Tibial artery (tissue), 4 donors: Measurements from ENCODE around the gene HHLA2.
"Not testable (repeated sequence)": the region's sequence is repeated elsewhere in the genome, so short reads cannot be mapped to it uniquely, and the experiment has no call there.

Experiments
- DNase-seq, 2 donors: peaks; one replicate each; pipeline ENCODE4 v3.0.0-alpha.2; 2019
- H3K27ac ChIP-seq, 2 donors: fragments of 200-600 bp; sonication (generic) in 1 of 2; 1 replicate in 1 of 2; 2 replicates in 1 of 2; pipeline ENCODE4 v1.5.1; 2018 to 2019; ENCODE audit warnings: mild to moderate bottlenecking in 1 of 2
- H3K27me3 ChIP-seq, 2 donors: fragments of 200-600 bp; sonication (generic) in 1 of 2; one replicate each; pipeline versions ENCODE4 v1.5.1 to v1.6.0; 2016 to 2019
- H3K36me3 ChIP-seq, 3 donors: fragments of 200-600 bp; sonication (generic) in 2 of 3; one replicate each; pipeline ENCODE4 v1.5.1; 2016 to 2019; ENCODE audit warnings: mild to moderate bottlenecking in 2 of 3
- H3K4me1 ChIP-seq, 4 donors: fragments of 200-600 bp; sonication (generic) in 2 of 4; 1 replicate in 3 of 4; 2 replicates in 1 of 4; pipeline ENCODE4 v1.5.1; 2016 to 2019
- H3K4me3 ChIP-seq, 2 donors: fragments of 200-600 bp; sonication (generic) in 1 of 2; 1 replicate in 1 of 2; 2 replicates in 1 of 2; pipeline ENCODE4 v1.5.1; 2018 to 2019; ENCODE audit warnings: mild to moderate bottlenecking in 2 of 2
- H3K9me3 ChIP-seq, 3 donors: fragments of 200-600 bp; sonication (generic) in 1 of 3; one replicate each; pipeline ENCODE4 v1.5.1; 2016 to 2019
- intact Hi-C: fragments of 100-400 bp; cut with DNase I; formaldehyde crosslinking; loops from one replicate; pipeline ENCODE4 v1.15.0; 2023; ENCODE audit warnings: low total_unique reads
- TF ChIP-seq, protein P1 (sequence below), 2 experiments: fragments of 200-600 bp in 1 of 2; fragments of 450-650 bp in 1 of 2; IDR thresholded peaks; one replicate each; pipeline ENCODE4 v1.5.1; 2017 to 2019; ENCODE audit warnings: antibody characterized with exemption in 2 of 2, mild to moderate bottlenecking in 1 of 2, moderate library complexity in 1 of 2

The HHLA2 gene

DNA sequence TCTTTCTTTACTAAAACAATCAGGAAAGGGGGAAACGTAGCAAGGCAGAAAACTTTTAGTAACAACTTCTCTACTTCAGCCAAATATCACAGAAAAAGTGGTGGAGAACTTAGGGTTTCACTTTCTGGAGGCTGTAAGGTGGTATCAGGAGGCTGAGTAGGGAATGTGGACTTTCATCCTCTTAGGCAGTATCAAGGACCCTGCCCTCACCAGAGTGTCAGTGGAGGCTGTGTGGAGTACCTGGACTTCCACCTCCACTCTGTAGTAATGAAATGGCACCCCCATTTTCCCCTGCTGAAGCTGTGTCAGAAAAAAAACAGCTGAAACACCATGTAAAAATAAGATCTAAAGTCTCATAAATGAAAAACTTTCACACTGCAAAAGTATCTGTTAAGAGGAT, 11.2 kb upstream of the HHLA2 start:
- intact Hi-C loops: no loop called here
- Histone ChIP-seq H3K4me1 (no peaks in the 10 kb centered on the region), H3K36me3 (no peaks in the 10 kb centered on the region), H3K27ac (no peak overlapping the region), H3K27me3 (no peaks in the 10 kb centered on the region), H3K9me3 (peaks cover 0 to under 1% (median 0%) of the 10 kb centered on the region in 3 donors), H3K4me3 (no peak overlapping the region)
- DNase-seq: no peak
- TF ChIP-seq, protein P1, sequence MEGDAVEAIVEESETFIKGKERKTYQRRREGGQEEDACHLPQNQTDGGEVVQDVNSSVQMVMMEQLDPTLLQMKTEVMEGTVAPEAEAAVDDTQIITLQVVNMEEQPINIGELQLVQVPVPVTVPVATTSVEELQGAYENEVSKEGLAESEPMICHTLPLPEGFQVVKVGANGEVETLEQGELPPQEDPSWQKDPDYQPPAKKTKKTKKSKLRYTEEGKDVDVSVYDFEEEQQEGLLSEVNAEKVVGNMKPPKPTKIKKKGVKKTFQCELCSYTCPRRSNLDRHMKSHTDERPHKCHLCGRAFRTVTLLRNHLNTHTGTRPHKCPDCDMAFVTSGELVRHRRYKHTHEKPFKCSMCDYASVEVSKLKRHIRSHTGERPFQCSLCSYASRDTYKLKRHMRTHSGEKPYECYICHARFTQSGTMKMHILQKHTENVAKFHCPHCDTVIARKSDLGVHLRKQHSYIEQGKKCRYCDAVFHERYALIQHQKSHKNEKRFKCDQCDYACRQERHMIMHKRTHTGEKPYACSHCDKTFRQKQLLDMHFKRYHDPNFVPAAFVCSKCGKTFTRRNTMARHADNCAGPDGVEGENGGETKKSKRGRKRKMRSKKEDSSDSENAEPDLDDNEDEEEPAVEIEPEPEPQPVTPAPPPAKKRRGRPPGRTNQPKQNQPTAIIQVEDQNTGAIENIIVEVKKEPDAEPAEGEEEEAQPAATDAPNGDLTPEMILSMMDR (IDR thresholded peaks at IDR 0.05): no peak

DNA sequence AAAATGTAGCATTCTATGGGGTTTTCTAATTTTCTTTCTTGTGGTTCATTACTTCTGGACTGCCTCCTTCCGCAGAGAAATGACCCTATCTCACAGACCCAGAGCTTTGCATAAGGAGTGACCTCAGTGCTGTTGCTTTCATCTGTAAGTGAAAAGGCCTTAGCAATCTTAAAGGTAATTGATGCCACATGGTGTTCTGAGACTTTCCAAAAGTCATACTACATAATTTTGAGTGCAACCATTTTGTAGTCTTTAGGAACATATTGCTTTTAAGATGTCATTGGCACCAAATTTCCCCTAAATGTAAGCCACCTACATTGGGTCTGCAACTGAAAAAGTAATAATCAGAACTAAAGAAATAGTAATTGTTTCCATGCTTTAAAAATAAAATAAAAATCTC, 9.2 kb upstream of the HHLA2 start:
- H3K27me3 ChIP-seq: no peaks in the 10 kb centered on the region
- no peak for DNase-seq
- no peak overlapping the region for H3K27ac ChIP-seq
- no peaks in the 10 kb centered on the region for H3K4me1 ChIP-seq
- TF ChIP-seq, protein P1 (IDR thresholded peaks at IDR 0.05): no peak
- intact Hi-C loops: no loop called here
- H3K9me3 ChIP-seq: no peaks in the 10 kb centered on the region
- H3K4me3 ChIP-seq: no peak overlapping the region
- no peaks in the 10 kb centered on the region for H3K36me3 ChIP-seq

DNA sequence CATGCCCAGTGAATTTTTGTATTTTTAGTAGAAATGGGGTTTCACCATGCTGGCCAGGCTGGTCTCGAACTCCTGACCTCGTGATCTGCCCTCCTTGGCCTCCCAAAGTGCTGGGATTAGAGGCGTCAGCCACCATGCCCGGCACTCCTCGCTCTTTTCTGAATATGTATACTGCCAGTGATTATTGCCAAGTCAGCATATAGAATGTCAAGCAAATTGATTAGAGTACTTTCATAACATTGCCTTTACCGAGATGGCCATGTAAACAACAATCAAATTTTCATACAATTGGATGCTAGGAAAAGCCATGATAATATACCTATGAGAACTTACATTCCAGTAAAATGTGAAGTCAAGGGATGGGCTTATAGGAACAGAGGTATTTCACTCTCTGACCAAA, 8.2 kb upstream of the HHLA2 start:
- H3K27me3 ChIP-seq, H3K27ac ChIP-seq, intact Hi-C loops, H3K4me1 ChIP-seq, H3K9me3 ChIP-seq, H3K4me3 ChIP-seq, DNase-seq, H3K36me3 ChIP-seq: not testable (repeated sequence)

DNA sequence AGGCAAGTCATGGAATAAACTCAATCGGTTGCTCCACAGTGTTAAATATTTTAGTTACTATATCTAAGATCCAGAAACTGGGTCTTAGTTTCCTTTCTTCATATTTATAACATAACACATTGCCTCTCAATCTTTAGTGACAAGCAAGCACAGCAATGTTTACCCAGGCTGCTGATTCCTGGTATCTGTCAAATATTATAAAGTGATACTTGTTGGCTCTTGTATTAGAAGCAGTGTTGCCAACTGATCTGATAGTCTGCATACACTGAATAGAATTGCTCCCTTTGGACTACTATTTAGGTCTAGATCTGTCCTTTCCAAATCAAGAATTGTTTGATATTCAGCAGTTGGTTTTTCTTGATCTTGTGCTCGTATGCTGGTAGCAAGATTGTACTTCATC, 7.2 kb upstream of the HHLA2 start:
- intact Hi-C loops: no loop called here
- no peaks in the 10 kb centered on the region for H3K4me1 ChIP-seq
- H3K9me3 ChIP-seq: no peaks in the 10 kb centered on the region
- no peak overlapping the region for H3K27ac ChIP-seq
- no peak overlapping the region for H3K4me3 ChIP-seq
- TF ChIP-seq, protein P1 (IDR thresholded peaks at IDR 0.05): no peak
- DNase-seq: no peak
- H3K27me3 ChIP-seq: no peaks in the 10 kb centered on the region
- no peaks in the 10 kb centered on the region for H3K36me3 ChIP-seq

DNA sequence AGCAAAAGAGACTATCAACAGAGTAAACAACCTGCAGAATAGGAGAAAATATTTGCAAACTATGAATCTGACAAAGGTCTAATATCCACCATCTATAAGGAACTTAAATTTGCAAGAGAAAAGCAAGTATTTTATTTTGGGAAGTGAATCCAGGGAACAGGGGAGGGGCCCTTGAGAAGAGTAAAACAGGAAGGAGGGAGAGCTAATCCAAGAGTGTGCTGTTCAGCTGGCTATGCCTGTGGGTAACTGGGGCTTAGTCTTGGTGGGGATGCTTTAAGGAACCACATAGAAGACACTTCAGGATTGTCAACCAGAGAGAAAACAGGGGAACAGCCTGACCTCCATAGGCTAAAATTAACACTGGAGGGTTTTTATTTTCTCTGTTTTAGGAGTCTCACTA, 3.9 kb upstream of the HHLA2 start:
- no peaks in the 10 kb centered on the region for H3K27me3 ChIP-seq
- intact Hi-C loops: no loop called here
- H3K4me3 ChIP-seq: no peak overlapping the region
- TF ChIP-seq, protein P1 (IDR thresholded peaks at IDR 0.05): no peak
- H3K9me3 ChIP-seq: no peaks in the 10 kb centered on the region
- no peak for DNase-seq
- H3K27ac ChIP-seq: no peak overlapping the region
- H3K36me3 ChIP-seq: no peaks in the 10 kb centered on the region
- H3K4me1 ChIP-seq: no peaks in the 10 kb centered on the region

DNA sequence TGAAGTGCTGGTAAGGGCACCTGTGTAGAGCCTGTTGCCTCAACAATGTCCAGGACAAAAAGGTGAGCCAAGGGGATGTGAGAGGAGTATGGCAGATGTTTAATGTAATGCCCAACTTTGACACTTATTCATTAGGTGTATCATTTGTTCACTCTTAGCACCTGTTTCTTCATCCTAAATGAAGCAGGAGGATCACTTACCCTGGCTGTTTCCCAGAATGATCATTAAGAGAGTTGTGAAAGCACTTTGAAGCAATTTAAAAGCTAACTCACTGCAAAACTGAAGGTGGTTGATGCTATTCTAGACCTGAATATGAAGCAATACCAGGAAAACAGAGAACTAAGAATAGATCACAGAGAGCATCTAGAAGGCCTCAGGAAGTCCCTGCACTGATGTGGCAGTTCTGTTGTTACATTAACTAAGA, 3.4 kb upstream of the HHLA2 start:
- no peaks in the 10 kb centered on the region for H3K9me3 ChIP-seq
- H3K4me3 ChIP-seq: no peak overlapping the region
- no peaks in the 10 kb centered on the region for H3K27me3 ChIP-seq
- intact Hi-C loops: no loop called here
- DNase-seq: no peak
- H3K4me1 ChIP-seq: peaks cover 0 to 4% (median 0%) of the 10 kb centered on the region in 4 donors
- H3K36me3 ChIP-seq: no peaks in the 10 kb centered on the region
- TF ChIP-seq, protein P1 (IDR thresholded peaks at IDR 0.05): no peak
- no peak overlapping the region for H3K27ac ChIP-seq
